Spleen (tissue), 11 donors: ENCODE measurements around the gene KRTAP4-7. TPM values are rescaled to one million over a fixed set of nuclear protein-coding genes. Genes with fewer than 3 reads are reported as not detected.
"Not testable (repeated sequence)": the region's sequence is repeated elsewhere in the genome, so short reads cannot be mapped to it uniquely, and the experiment has no call there.

Source experiments
- DNase-seq: peaks from one replicate; pipeline ENCODE4 v3.0.0-alpha.2; 2020
- H3K27ac ChIP-seq, 8 donors: fragments of 200-600 bp; sonication (generic) in 7 of 8; 1 replicate in 4 of 8; 2 replicates in 4 of 8; pipeline versions ENCODE4 v1.5.0 to v1.8.0; 2016 to 2021; ENCODE audit warnings: inconsistent platforms in 4 of 8, mild to moderate bottlenecking in 4 of 8, moderate library complexity in 1 of 8
- H3K27me3 ChIP-seq, 7 donors: fragments of 200-600 bp; sonication (generic) in 6 of 7; replicated peaks in 1 of 7; 1 replicate in 4 of 7; 2 replicates in 3 of 7; pipeline versions ENCODE4 v1.5.0 to v1.8.0; 2016 to 2021; ENCODE audit warnings: inconsistent platforms in 3 of 7, mild to moderate bottlenecking in 1 of 7
- H3K36me3 ChIP-seq, 6 donors: fragments of 200-600 bp; sonication (generic) in 5 of 6; 1 replicate in 4 of 6; 2 replicates in 2 of 6; pipeline versions ENCODE4 v1.5.0 to v1.8.0; 2016 to 2021; ENCODE audit warnings: inconsistent platforms in 2 of 6
- H3K4me1 ChIP-seq, 6 donors: fragments of 200-600 bp; sonication (generic) in 5 of 6; 1 replicate in 3 of 6; 2 replicates in 3 of 6; pipeline versions ENCODE4 v1.5.0 to v1.8.0; 2016 to 2021; ENCODE audit warnings: inconsistent platforms in 3 of 6
- H3K4me3 ChIP-seq, 8 donors: fragments of 200-600 bp; sonication (generic) in 7 of 8; 1 replicate in 4 of 8; 2 replicates in 4 of 8; pipeline versions ENCODE4 v1.5.0 to v1.8.0; 2016 to 2021; ENCODE audit warnings: inconsistent platforms in 4 of 8, mild to moderate bottlenecking in 4 of 8, moderate library complexity in 2 of 8
- H3K9me3 ChIP-seq, 8 donors: fragments of 200-600 bp; sonication (generic) in 7 of 8; 1 replicate in 4 of 8; 2 replicates in 4 of 8; pipeline versions ENCODE4 v1.5.0 to v1.8.0; 2016 to 2021; ENCODE audit warnings: inconsistent platforms in 4 of 8
- POLR2A ChIP-seq, 3 donors: fragments of 450-650 bp; IDR thresholded peaks; one replicate each; pipeline ENCODE4 v1.5.1; 2017; ENCODE audit warnings: antibody characterized with exemption in 3 of 3, mild to moderate bottlenecking in 1 of 3
- POLR2AphosphoS5 ChIP-seq, 3 donors: sonication (generic); formaldehyde crosslinking; IDR thresholded peaks; one replicate each; pipeline ENCODE4 v1.5.1; 2017; ENCODE audit warnings: antibody characterized with exemption in 3 of 3
- WGBS, 5 donors: extraction: QIAGEN DNeasy Blood & Tissue Kit in 3 of 5; methylation state at CpG; one replicate each; pipeline versions ENCODE4 v1.1.5 to v1.1.7; 2013 to 2018; 5-methylcytosine and 5-hydroxymethylcytosine counted together
- intact Hi-C: fragments of 100-400 bp; cut with DNase I; formaldehyde crosslinking; loops from one replicate; pipeline ENCODE4 v1.15.0; 2023; ENCODE audit warnings: low total_unique reads
- polyA plus RNA-seq, 3 donors: library from polyadenylated mRNA; stranded (reverse); fragments of 200-250 nt; gene quantifications; one replicate each; pipeline ENCODE4 v1.2.1, GENCODE V29; 2013
- total RNA-seq, 7 donors: library from RNA; depleted of rRNA in 3 of 7; stranded (reverse); fragments of >200 nt in 3 of 7; fragmentation: NEBNext Ultra II Directional in 4 of 7; extraction: Animal tissue kit (Norgen Biotek cat#: 25700) in 4 of 7; gene quantifications; one replicate each; pipeline versions ENCODE4 v1.1.0 to v1.2.1, GENCODE V29; 2016 to 2021
- TF ChIP-seq, protein P1 (sequence below), 11 experiments: fragments of 200-600 bp in 7 of 11; fragments of 450-650 bp in 4 of 11; sonication (generic) in 4 of 11; IDR thresholded peaks in 8 of 11; conservative IDR thresholded peaks in 3 of 11; 1 replicate in 7 of 11; 2 replicates in 4 of 11; pipeline versions ENCODE4 v1.4.0 to v1.8.0; 2016 to 2021; ENCODE audit warnings: antibody characterized with exemption in 11 of 11, inconsistent platforms in 4 of 11, mild to moderate bottlenecking in 1 of 11
- donor health status: healthy with polysubstance abuse.
- donor health status: DM: no; HTN: no; CAD: no; lungs with moderate emphysema.
- donor health status: DM: no; HTN: no; CAD: no.
- donor health status: Bipolar disorder and iron deficiency.
- donor health status: healthy.
- donor health status: DM: no; HTN: no; CAD: no.
- donor health status: DM: yes; HTN: yes; CAD: no.

Gene KRTAP4-7
- total and polyA plus RNA-seq, 10 donors, result not detected

- WGBS, 5 donors, result 68 to 85% (median 80%) methylated on average over 1 of the region's 1 CpG
- Histone ChIP-seq H3K27me3 (peaks cover 0 to 45% (median 7%) of the 10 kb centered on the region in 7 donors), H3K4me3 (no peak overlapping the region), H3K36me3 (no peaks in the 10 kb centered on the region), H3K9me3 (peaks cover 0 to 10% (median 3%) of the 10 kb centered on the region in 8 donors), H3K4me1 (no peaks in the 10 kb centered on the region), H3K27ac (no peak overlapping the region)
- intact Hi-C loops, result no loop called here
- DNase-seq, result no peak
- no peak for TF ChIP-seq POLR2A (IDR thresholded peaks at IDR 0.05)
- TF ChIP-seq, protein P1, sequence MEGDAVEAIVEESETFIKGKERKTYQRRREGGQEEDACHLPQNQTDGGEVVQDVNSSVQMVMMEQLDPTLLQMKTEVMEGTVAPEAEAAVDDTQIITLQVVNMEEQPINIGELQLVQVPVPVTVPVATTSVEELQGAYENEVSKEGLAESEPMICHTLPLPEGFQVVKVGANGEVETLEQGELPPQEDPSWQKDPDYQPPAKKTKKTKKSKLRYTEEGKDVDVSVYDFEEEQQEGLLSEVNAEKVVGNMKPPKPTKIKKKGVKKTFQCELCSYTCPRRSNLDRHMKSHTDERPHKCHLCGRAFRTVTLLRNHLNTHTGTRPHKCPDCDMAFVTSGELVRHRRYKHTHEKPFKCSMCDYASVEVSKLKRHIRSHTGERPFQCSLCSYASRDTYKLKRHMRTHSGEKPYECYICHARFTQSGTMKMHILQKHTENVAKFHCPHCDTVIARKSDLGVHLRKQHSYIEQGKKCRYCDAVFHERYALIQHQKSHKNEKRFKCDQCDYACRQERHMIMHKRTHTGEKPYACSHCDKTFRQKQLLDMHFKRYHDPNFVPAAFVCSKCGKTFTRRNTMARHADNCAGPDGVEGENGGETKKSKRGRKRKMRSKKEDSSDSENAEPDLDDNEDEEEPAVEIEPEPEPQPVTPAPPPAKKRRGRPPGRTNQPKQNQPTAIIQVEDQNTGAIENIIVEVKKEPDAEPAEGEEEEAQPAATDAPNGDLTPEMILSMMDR (IDR thresholded peaks at IDR 0.05 in 8 of 11, conservative IDR thresholded peaks at IDR 0.05 in 3 of 11), result no peak
- no peak for TF ChIP-seq POLR2AphosphoS5 (IDR thresholded peaks at IDR 0.05)
Observed at GRCh38 chr17:41061964-41062363, 22.0 kb upstream of the KRTAP4-7 start.

DNA sequence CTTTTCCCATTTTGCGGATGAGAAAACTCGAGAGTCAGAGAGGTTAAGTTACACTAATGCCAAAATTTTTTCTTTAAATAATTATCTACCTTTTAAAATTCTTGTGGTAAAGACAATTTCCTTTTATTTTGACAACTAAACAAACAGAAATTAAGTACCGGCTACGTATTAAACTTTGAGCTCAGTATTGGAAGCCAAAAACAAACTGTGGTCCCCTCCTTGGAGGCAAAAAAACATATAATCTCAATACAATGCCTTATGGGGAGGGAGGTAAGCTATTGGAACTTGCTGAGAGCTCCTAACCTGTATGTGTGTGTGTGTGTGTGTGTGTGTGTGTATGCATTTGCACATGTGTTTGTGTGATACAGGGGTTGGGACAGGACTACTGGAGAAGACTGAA lies 20.5 kb upstream of the KRTAP4-7 start:
- no peak for TF ChIP-seq POLR2AphosphoS5 (IDR thresholded peaks at IDR 0.05)
- no peak for TF ChIP-seq POLR2A (IDR thresholded peaks at IDR 0.05)
- TF ChIP-seq, protein P1 (IDR thresholded peaks at IDR 0.05 in 8 of 11, conservative IDR thresholded peaks at IDR 0.05 in 3 of 11), result no peak
- peaks cover 0 to 30% (median 7%) of the 10 kb centered on the region in 7 donors for H3K27me3 ChIP-seq
- H3K4me1 ChIP-seq, result no peaks in the 10 kb centered on the region
- intact Hi-C loops, result no loop called here
- WGBS, 5 donors, result 81 to 91% (median 86%) methylated on average over 4 of the region's 4 CpGs
- no peak for DNase-seq
- H3K36me3 ChIP-seq, result no peaks in the 10 kb centered on the region
- no peaks in the 10 kb centered on the region for H3K9me3 ChIP-seq
- H3K27ac ChIP-seq, result no peak overlapping the region
- H3K4me3 ChIP-seq, result no peak overlapping the region

GRCh38 chr17:41064301-41064700 lies 19.6 kb upstream of the KRTAP4-7 start:
- intact Hi-C loops, result no loop called here
- 61 to 78% (median 71%) methylated on average over 1 of the region's 1 CpG for WGBS, 5 donors
- no peak overlapping the region for H3K4me3 ChIP-seq
- no peak overlapping the region for H3K27ac ChIP-seq
- TF ChIP-seq POLR2A (IDR thresholded peaks at IDR 0.05) (no peak), POLR2AphosphoS5 (IDR thresholded peaks at IDR 0.05) (no peak)
- TF ChIP-seq, protein P1 (IDR thresholded peaks at IDR 0.05 in 8 of 11, conservative IDR thresholded peaks at IDR 0.05 in 3 of 11), result no peak
- no peaks in the 10 kb centered on the region for H3K4me1 ChIP-seq
- no peak for DNase-seq
- H3K9me3 ChIP-seq, result no peaks in the 10 kb centered on the region
- peaks cover 0 to 22% (median 2%) of the 10 kb centered on the region in 7 donors for H3K27me3 ChIP-seq
- H3K36me3 ChIP-seq, result no peaks in the 10 kb centered on the region

DNA sequence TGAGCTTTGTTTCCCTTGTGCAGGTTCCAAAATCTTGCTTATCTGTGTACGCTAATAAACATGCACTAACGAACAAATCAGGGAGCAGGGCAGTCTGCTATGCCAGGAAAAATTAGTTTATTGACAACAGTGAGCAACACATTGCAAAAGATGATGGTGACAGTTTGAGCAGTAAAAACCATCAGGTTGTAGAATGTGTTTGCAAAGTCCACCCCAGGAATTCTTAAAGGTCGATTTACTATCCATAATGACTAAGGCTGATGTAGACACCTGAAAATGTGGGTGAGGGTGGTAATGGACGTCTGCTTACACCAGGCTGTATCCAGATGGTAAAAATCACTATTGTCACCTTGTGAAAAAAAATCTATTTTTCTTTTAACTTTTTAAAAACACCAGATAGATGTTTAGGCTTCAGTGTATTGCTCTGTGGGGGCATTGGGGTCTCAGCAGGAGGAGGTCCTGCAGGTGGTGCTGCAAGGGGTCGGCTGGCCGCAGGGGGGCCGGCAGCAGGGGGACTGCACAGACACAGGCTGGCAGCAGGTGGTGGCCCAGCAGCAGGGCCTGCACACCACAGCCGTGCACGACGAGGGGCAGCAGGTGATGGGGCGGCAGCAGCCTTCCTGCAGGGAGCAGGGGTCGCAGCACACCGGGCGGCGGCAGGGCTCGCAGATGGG lies 18.8 kb upstream of the KRTAP4-7 start:
- H3K27ac ChIP-seq, H3K36me3 ChIP-seq, H3K4me1 ChIP-seq, intact Hi-C loops, H3K4me3 ChIP-seq, DNase-seq, H3K9me3 ChIP-seq: not testable (repeated sequence)
- WGBS, 5 donors, result 74 to 93% (median 78%) methylated on average over 7 to 10 of the region's 16 CpGs
- H3K27me3 ChIP-seq, result peaks cover 0 to 14% (median 0%) of the 10 kb centered on the region in 7 donors
